Endothelial cell of umbilical vein (primary cell): ENCODE results near the gene PANK3. TPM values are rescaled to one million over a fixed set of nuclear protein-coding genes. Genes with fewer than 3 reads are reported as not detected.
A peak's percentile ranks its signal among the peaks of the same experiment; 100 is the strongest.

Experiments used
- BruUV-seq: library from RNA; stranded (reverse); fragments of 400-500 nt; replicated peaks from 2 replicates; lab custom pipeline; 2021; lab: Mats Ljungman, UMichigan
- CTCF ChIA-PET: fragments of 300-600, 350-600 bp; sonication (Branson Sonifier 250); formaldehyde crosslinking; loops from one replicate; lab custom pipeline; 2021; ENCODE audit warnings: antibody characterized with exemption, inconsistent platforms; lab: Charles Lee
- POLR2A ChIA-PET: fragments of 300-600, 350-600 bp; sonication (Branson Sonifier 250); formaldehyde crosslinking; loops from one replicate; lab custom pipeline; 2021; ENCODE audit warnings: antibody characterized with exemption, inconsistent platforms; lab: Charles Lee
- DNase-seq: peaks from one replicate; pipeline ENCODE4 v3.0.0-alpha.2; 2011; ENCODE audit warnings: low read depth, low spot score
- FAIRE-seq: peaks from 2 replicates; lab custom pipeline; 2011; peaks lifted over from hg19 to GRCh38; lab: Jason Lieb, UNC
- H2AFZ ChIP-seq: 2 replicates; pipeline ENCODE4 v1.6.0; 2012; ENCODE audit warnings: low read depth, low read length, control low read depth, inconsistent platforms
- H3K27ac ChIP-seq: 2 replicates; pipeline ENCODE4 v1.5.1; 2011; ENCODE audit warnings: low read depth, mild to moderate bottlenecking, control low read depth, low read length, moderate library complexity; ENCODE audit not compliant: insufficient read depth
- H3K27me3 ChIP-seq, 2 experiments: 2 replicates each; pipeline versions ENCODE4 v1.6.0 to v1.6.1; 2011; ENCODE audit warnings: low read length in 2 of 2, mixed read lengths in 1 of 2; ENCODE audit not compliant: control insufficient read depth in 2 of 2, insufficient read depth in 2 of 2
- H3K36me3 ChIP-seq, 2 experiments: 2 replicates in 1 of 2; 3 replicates in 1 of 2; pipeline ENCODE4 v1.5.1; 2011; ENCODE audit warnings: low read length in 2 of 2, mild to moderate bottlenecking in 1 of 2, moderate library complexity in 1 of 2; ENCODE audit not compliant: control insufficient read depth in 2 of 2, insufficient read depth in 2 of 2; ENCODE audit errors: extremely low read depth in 1 of 2
- H3K4me1 ChIP-seq: 3 replicates; pipeline ENCODE4 v1.5.1; 2011; ENCODE audit warnings: mild to moderate bottlenecking, low read length; ENCODE audit not compliant: control insufficient read depth, insufficient read depth; ENCODE audit errors: extremely low read depth
- H3K4me2 ChIP-seq: 2 replicates; pipeline ENCODE4 v1.6.1; 2011; ENCODE audit warnings: low read length, control low read depth, mixed read lengths; ENCODE audit not compliant: insufficient read depth
- H3K4me3 ChIP-seq, 3 experiments: fragments of 200-600 bp in 1 of 3; sonication (generic), shearing (Covaris generic) in 1 of 3; replicated peaks in 1 of 3; 2 replicates each; pipeline ENCODE4 v1.5.1; 2011 to 2016; ENCODE audit warnings: control low read depth in 3 of 3, low read length in 3 of 3, mild to moderate bottlenecking in 2 of 3, inconsistent platforms in 1 of 3, low read depth in 1 of 3, moderate library complexity in 1 of 3; ENCODE audit not compliant: insufficient read depth in 1 of 3
- H3K79me2 ChIP-seq: 2 replicates; pipeline ENCODE4 v1.6.0; 2012; ENCODE audit warnings: low read length, inconsistent platforms; ENCODE audit not compliant: control insufficient read depth, insufficient read depth
- H3K9ac ChIP-seq: replicated peaks from 2 replicates; pipeline ENCODE3; 2011; ENCODE audit warnings: low read length, control low read depth; ENCODE audit not compliant: insufficient read depth; ENCODE audit errors: extremely low read depth
- H3K9me1 ChIP-seq: replicated peaks from 3 replicates; pipeline ENCODE4 v1.6.0; 2011; ENCODE audit warnings: mild to moderate bottlenecking, low read length; ENCODE audit not compliant: control insufficient read depth, insufficient read depth; ENCODE audit errors: extremely low read depth
- H3K9me3 ChIP-seq: replicated peaks from 2 replicates; pipeline ENCODE4 v1.5.1; 2012; ENCODE audit warnings: low read length, inconsistent platforms; ENCODE audit not compliant: control insufficient read depth, insufficient read depth
- H4K20me1 ChIP-seq: replicated peaks from 2 replicates; pipeline ENCODE3; 2011; ENCODE audit warnings: mild to moderate bottlenecking, low read length; ENCODE audit not compliant: control insufficient read depth, insufficient read depth; ENCODE audit errors: extremely low read depth
- EZH2 ChIP-seq: IDR thresholded peaks from 2 replicates; pipeline ENCODE4 v1.6.1; 2012; ENCODE audit warnings: borderline replicate concordance, low read depth, mild to moderate bottlenecking, moderate library complexity, low read length, inconsistent platforms; ENCODE audit not compliant: severe bottlenecking
- FOS ChIP-seq: IDR thresholded peaks from 2 replicates; pipeline ENCODE4 v1.6.1; 2011; ENCODE audit warnings: mild to moderate bottlenecking, low read length, moderate library complexity, borderline replicate concordance; ENCODE audit not compliant: insufficient read depth
- GATA2 ChIP-seq: IDR thresholded peaks from 2 replicates; pipeline ENCODE4 v1.7.0; 2011; ENCODE audit warnings: low read depth, mild to moderate bottlenecking, moderate library complexity, mixed read lengths, low read length; ENCODE audit not compliant: insufficient read length, insufficient read depth
- JUN ChIP-seq: IDR thresholded peaks from 2 replicates; pipeline ENCODE4 v1.6.1; 2011; ENCODE audit warnings: borderline replicate concordance, low read depth; ENCODE audit not compliant: insufficient read length, insufficient read depth
- MAX ChIP-seq: IDR thresholded peaks from 2 replicates; pipeline ENCODE4 v1.6.1; 2011; ENCODE audit not compliant: insufficient read depth, insufficient read length
- MYC ChIP-seq: IDR thresholded peaks from one replicate; pipeline ENCODE4 v1.6.1; 2011; ENCODE audit warnings: mild to moderate bottlenecking, low read depth, low read length
- POLR2A ChIP-seq: IDR thresholded peaks from 2 replicates; pipeline ENCODE4 v1.6.1; 2012; ENCODE audit warnings: low read depth, mild to moderate bottlenecking, control low read depth, low read length
- POLR2AphosphoS5 ChIP-seq: IDR thresholded peaks from 2 replicates; pipeline ENCODE4 v1.6.1; 2012; ENCODE audit warnings: low read depth, mild to moderate bottlenecking, control low read depth, low read length, moderate library complexity; ENCODE audit not compliant: insufficient read depth
- dilution Hi-C: fragments of 300-500 bp; cut with MboI; formaldehyde crosslinking; loops from one replicate; pipeline ENCODE4 v1.15.0; 2019; ENCODE audit warnings: low sequenced_read_pairs; ENCODE audit not compliant: extremely low pct_ligation_motif_present
- intact Hi-C: fragments of 100-400 bp; cut with micrococcal nuclease; formaldehyde crosslinking; loops from one replicate; pipeline ENCODE4 v1.10.0; 2022
- polyA plus RNA-seq, 4 experiments: library from polyadenylated mRNA; depleted of rRNA in 3 of 4; stranded (reverse) in 3 of 4; unstranded in 1 of 4; fragments of >200 nt; gene quantifications; 2 replicates each; pipeline versions ENCODE4 v1.2.1 to v1.2.3, GENCODE V29; 2011 to 2012; ENCODE audit warnings: missing spikeins in 1 of 4
- total RNA-seq: library from RNA; stranded (reverse); gene quantifications from 2 replicates; pipeline ENCODE4 v1.2.3, GENCODE V29; 2021
- TF ChIP-seq, protein P1 (sequence below), 2 donors: IDR thresholded peaks; 1 replicate in 1 of 2; 2 replicates in 1 of 2; pipeline ENCODE4 v1.5.1; 2011; ENCODE audit warnings: low read length in 2 of 2, mild to moderate bottlenecking in 2 of 2, moderate library complexity in 2 of 2, control low read depth in 1 of 2, inconsistent platforms in 1 of 2, low read depth in 1 of 2; ENCODE audit not compliant: insufficient read depth in 1 of 2; ENCODE audit errors: extremely low read depth in 1 of 2

PANK3 gene
- total and polyA plus RNA-seq, 2 donors (not counting 3 experiments of a cell fraction or from before 2014, with no cell fraction given) = 8.1 to 78.8 TPM

DNA sequence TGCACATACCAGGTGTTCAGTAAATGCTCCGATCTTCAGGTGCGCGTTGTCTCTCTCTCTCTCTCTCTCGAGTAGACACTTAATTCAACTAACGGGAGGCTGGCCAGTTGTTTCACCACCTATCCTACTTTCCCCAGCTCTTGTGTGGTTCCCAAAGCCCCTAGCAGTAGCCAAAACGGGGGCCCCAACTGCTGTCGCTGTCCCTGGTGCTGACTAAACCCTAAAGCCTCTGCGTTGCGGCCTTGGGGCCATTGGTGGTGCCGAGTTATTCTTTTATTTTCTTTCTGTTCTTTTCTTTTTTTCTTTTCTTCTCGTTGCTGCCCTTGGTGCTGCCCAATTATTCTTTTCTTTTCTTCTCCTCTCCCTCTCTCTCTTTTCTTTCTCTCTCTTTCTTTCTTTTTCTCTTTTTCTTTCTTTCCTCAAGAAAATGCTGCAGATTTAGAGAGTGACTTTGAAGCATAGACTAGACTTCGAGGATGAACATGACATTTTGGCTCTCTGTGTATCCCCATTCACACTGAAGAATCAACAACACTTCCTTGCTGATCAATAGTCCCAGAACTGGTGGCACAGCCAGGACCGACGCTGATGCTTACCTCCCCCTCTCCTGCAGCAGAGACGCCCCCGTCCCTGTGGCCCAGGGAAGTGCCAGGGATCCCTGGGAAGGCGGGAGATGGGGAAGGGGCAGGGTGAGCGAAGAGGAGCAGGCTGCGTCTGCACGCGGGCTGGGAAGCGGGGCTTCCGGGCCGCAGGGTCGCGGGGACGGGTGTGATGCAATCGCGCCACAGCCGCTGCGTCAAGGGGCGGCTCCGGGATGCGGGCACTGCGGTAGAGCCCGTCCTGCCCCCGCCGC is 50.4 kb downstream of the PANK3 start, which contains the start of gene FBLL1:
FBLL1 (plus strand) TSS at position 785 of the 853 bp plus-strand sequence. CDS start 200 bp downstream, outside the sequence.
- peaks cover 15 to 33% of the 10 kb centered on the region in 2 experiments for H3K27me3 ChIP-seq
- no peak within 1 kb of the TSS for H3K9ac ChIP-seq
- H3K9me1 ChIP-seq = no peaks in the 10 kb centered on the region
- no TSS peak for BruUV-seq
- H3K79me2 ChIP-seq = no peaks in the 10 kb centered on the region
- TF ChIP-seq, protein P1, sequence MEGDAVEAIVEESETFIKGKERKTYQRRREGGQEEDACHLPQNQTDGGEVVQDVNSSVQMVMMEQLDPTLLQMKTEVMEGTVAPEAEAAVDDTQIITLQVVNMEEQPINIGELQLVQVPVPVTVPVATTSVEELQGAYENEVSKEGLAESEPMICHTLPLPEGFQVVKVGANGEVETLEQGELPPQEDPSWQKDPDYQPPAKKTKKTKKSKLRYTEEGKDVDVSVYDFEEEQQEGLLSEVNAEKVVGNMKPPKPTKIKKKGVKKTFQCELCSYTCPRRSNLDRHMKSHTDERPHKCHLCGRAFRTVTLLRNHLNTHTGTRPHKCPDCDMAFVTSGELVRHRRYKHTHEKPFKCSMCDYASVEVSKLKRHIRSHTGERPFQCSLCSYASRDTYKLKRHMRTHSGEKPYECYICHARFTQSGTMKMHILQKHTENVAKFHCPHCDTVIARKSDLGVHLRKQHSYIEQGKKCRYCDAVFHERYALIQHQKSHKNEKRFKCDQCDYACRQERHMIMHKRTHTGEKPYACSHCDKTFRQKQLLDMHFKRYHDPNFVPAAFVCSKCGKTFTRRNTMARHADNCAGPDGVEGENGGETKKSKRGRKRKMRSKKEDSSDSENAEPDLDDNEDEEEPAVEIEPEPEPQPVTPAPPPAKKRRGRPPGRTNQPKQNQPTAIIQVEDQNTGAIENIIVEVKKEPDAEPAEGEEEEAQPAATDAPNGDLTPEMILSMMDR (IDR thresholded peaks at IDR 0.05; ENCODE audit: extremely low read depth in 1 of 2, insufficient read depth in 1 of 2, low read depth in 1 of 2, low read length in 2 of 2) = no peak
- TF ChIP-seq JUN (no peak), EZH2 (no peak), FOS (no peak), POLR2AphosphoS5 (no peak), MYC (no peak), MAX (no peak), POLR2A (no peak), GATA2 (no peak)
- peak within 1 kb of the TSS; percentile 23 for H2AFZ ChIP-seq
- DNase-seq = peak; percentile 32
- H3K9me3 ChIP-seq = no peaks in the 10 kb centered on the region
- ChIA-PET POLR2A (no interaction called here), CTCF (no interaction called here)
- dilution Hi-C loops (no loop called here), intact Hi-C loops (no loop called here)
- no peaks in the 10 kb centered on the region for H3K4me1 ChIP-seq
- H3K36me3 ChIP-seq = no peaks in the 10 kb centered on the region
- no peak within 1 kb of the TSS for H3K4me2 ChIP-seq
- no peak for FAIRE-seq
- H4K20me1 ChIP-seq = no peaks in the 10 kb centered on the region
- H3K4me3 ChIP-seq = peak within 1 kb of the TSS in 1 of 3 experiments; percentile 37
- no peak within 1 kb of the TSS for H3K27ac ChIP-seq
